ENCODE data around the gene INPP5A. TPM values are rescaled to one million over a fixed set of nuclear protein-coding genes. Genes with fewer than 3 reads are reported as not detected.

INPP5A gene
- total RNA-seq, 2 donors from 2014 or later: 9.2 to 14.5 TPM

- Histone ChIP-seq H3K4me3 (no peak overlapping the region), H3K27me3 (no peaks in the 10 kb centered on the region), H3K4me1 (peaks cover 41% of the 10 kb centered on the region), H3K9me3 (no peaks in the 10 kb centered on the region), H3K36me3 (replicated peaks in 1 of 2; ENCODE audit: insufficient read depth in 1 of 2, low read depth in 2 of 2) (no peaks in the 10 kb centered on the region), H3K27ac (no peak overlapping the region)
- intact Hi-C loops (cut with DNase I): loop anchor here (10.0 kb wide), 1 partner anchor 130 kb away; the partner anchor contains the start of gene NKX6-2
- TF ChIP-seq POLR2A (IDR thresholded peaks at IDR 0.05): no peak
- TF ChIP-seq, protein P1, sequence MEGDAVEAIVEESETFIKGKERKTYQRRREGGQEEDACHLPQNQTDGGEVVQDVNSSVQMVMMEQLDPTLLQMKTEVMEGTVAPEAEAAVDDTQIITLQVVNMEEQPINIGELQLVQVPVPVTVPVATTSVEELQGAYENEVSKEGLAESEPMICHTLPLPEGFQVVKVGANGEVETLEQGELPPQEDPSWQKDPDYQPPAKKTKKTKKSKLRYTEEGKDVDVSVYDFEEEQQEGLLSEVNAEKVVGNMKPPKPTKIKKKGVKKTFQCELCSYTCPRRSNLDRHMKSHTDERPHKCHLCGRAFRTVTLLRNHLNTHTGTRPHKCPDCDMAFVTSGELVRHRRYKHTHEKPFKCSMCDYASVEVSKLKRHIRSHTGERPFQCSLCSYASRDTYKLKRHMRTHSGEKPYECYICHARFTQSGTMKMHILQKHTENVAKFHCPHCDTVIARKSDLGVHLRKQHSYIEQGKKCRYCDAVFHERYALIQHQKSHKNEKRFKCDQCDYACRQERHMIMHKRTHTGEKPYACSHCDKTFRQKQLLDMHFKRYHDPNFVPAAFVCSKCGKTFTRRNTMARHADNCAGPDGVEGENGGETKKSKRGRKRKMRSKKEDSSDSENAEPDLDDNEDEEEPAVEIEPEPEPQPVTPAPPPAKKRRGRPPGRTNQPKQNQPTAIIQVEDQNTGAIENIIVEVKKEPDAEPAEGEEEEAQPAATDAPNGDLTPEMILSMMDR (IDR thresholded peaks at IDR 0.05): peak; percentile 85 to 95 (median 90)
- 60 to 61% methylated on average over 27 to 48 of the region's 48 CpGs for WGBS, 2 donors
- ATAC-seq (peak; percentile 55), DNase-seq (peak; percentile 48 to 67 (median 58))
Observed at GRCh38 chr10:132654708-132655661, 117.4 kb downstream of the INPP5A start.

GRCh38 chr10:132655735-132656134, 118.1 kb downstream of the INPP5A start:
- no peak overlapping the region for H3K27ac ChIP-seq
- 94 to 100% methylated on average over 1 to 7 of the region's 8 CpGs for WGBS, 2 donors
- no peaks in the 10 kb centered on the region for H3K9me3 ChIP-seq
- H3K4me1 ChIP-seq: peaks cover 41% of the 10 kb centered on the region
- DNase-seq (peak in 1 of 4 donors; percentile 13), ATAC-seq (no peak)
- no peak overlapping the region for H3K4me3 ChIP-seq
- no peaks in the 10 kb centered on the region for H3K36me3 ChIP-seq (replicated peaks in 1 of 2; ENCODE audit: insufficient read depth in 1 of 2, low read depth in 2 of 2)
- H3K27me3 ChIP-seq: no peaks in the 10 kb centered on the region
- TF ChIP-seq, protein P1 (IDR thresholded peaks at IDR 0.05): no peak
- no peak for TF ChIP-seq POLR2A (IDR thresholded peaks at IDR 0.05)
- intact Hi-C loops (cut with DNase I): loop anchor here (10.0 kb wide), 1 partner anchor 129 kb away; the partner anchor contains the start of gene NKX6-2

- peak in 1 of 4 donors; percentile 11 for DNase-seq
- no peak for ATAC-seq
- intact Hi-C loops (cut with DNase I): loop anchor here (10.0 kb wide), 1 partner anchor 128 kb away; the partner anchor contains the start of gene NKX6-2
Observed at GRCh38 chr10:132656283-132657126, 118.9 kb downstream of the INPP5A start.

DNA sequence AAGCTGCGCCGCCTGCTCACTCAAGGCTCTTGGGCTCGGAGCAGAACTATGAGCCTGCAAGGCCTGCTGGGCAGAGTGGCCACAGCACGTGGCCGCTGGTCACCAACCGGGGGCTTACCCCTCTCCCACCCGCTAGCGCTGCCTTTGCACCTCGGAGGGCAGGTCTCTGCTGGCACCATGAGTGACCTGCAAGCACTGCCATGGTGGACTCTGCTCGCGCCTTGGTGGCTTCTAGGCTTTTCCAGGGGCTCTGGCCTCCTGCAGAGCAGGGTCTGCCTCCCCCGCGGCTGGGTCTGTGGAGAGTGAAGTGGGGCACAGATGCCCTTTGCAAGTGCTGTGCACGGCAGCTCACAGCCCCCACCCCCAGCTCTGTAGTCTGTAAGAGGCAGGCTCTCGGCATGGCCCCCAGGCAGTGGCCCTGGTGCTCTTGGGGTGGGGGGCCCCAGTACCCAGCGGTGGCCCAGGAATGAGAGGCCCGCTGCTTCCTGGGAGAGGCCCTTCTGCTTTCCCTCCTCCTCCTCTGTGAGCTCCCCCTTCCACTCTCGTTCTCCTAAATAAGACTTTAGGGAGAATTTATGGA, 119.6 kb downstream of the INPP5A start:
- 88 to 95% methylated on average over 4 to 18 of the region's 18 CpGs for WGBS, 2 donors
- DNase-seq (peak in 1 of 4 donors; percentile 13), ATAC-seq (no peak)
- no peak overlapping the region for H3K4me3 ChIP-seq
- intact Hi-C loops (cut with DNase I): loop anchor here (10.0 kb wide), 1 partner anchor 128 kb away; the partner anchor contains the start of gene NKX6-2
- no peak for TF ChIP-seq POLR2A (IDR thresholded peaks at IDR 0.05)
- TF ChIP-seq, protein P1 (IDR thresholded peaks at IDR 0.05): no peak
- peaks cover 41% of the 10 kb centered on the region for H3K4me1 ChIP-seq
- H3K9me3 ChIP-seq: peaks cover 0 to 3% (median 0%) of the 10 kb centered on the region in 3 donors
- H3K27me3 ChIP-seq: no peaks in the 10 kb centered on the region
- H3K27ac ChIP-seq: no peak overlapping the region
- no peaks in the 10 kb centered on the region for H3K36me3 ChIP-seq (replicated peaks in 1 of 2; ENCODE audit: insufficient read depth in 1 of 2, low read depth in 2 of 2)

More at GRCh38 chr10:132656283-132657126, 118.9 kb downstream of the INPP5A start:
- Histone ChIP-seq H3K27ac (no peak overlapping the region), H3K36me3 (replicated peaks in 1 of 2; ENCODE audit: insufficient read depth in 1 of 2, low read depth in 2 of 2) (no peaks in the 10 kb centered on the region), H3K4me1 (peaks cover 41% of the 10 kb centered on the region), H3K27me3 (no peaks in the 10 kb centered on the region), H3K9me3 (peaks cover 0 to 3% (median 0%) of the 10 kb centered on the region in 3 donors), H3K4me3 (no peak overlapping the region)
- WGBS, 2 donors: 81% methylated on average over 6 to 15 of the region's 18 CpGs
- TF ChIP-seq, protein P1 (IDR thresholded peaks at IDR 0.05): no peak
- TF ChIP-seq POLR2A (IDR thresholded peaks at IDR 0.05): no peak
